ENCODE results near the gene MAP2K7.

MAP2K7 gene

GRCh38 chr19:7867092-7867844, 36.4 kb upstream of the MAP2K7 start:
- DNase-seq = no peak

DNA sequence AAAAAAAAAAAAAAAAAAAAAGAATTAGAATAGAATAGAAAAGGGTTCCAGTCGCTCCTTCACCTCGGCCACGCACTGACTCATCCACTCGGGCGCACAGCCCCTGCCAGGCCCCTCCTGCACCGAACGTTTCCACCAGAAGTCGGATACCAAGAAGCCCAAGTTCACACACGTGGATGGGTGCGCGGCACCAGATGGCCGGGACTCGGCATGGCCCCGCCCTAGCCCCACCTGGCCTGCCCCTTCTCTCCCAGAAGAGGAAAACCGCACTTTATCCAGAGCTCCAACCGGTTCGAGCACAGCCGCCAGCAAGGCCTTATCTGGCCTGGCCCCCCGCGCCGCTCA, 35.4 kb upstream of the MAP2K7 start:
- DNase-seq = peak; percentile 83

DNA sequence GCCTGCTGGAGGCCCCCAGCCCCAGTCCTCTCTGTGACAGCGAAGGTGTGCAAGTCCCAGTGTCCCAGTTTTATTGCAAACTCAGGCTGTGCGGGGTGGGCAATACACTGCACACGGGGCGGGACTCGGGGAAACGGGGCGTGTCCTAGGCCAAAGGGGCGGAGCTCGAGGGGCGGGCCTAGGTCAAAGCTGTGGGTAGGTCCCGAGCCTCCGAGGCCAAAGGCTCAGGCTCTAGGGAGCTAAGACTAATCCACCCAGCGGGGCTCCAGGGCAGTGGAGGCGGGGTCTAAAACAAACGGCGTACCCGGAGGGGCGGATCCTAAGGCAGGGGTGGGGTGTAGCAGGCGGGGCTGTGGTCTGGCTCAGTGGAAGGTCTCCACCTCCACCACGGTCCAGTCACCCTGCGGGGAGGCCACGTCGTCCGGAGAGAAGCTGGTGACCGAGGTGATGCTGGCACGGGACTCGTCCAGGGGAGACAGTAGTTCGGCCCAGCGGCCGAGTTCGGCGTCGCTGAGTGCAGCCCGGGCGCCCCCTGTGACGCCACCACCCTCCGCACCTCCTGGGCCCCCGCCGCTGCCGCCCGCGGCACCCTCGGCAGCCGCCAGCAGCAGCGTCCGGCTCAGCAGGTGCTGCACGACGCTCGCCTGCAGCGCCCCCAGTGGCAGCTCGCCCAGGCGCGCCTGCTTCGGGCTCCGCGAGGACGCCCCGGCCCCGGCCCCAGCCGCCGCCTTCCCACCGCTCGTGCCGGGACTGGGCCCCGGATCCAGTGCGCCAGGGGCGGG, 34.8 kb upstream of the MAP2K7 start:
- DNase-seq = peak; percentile 90

DNA sequence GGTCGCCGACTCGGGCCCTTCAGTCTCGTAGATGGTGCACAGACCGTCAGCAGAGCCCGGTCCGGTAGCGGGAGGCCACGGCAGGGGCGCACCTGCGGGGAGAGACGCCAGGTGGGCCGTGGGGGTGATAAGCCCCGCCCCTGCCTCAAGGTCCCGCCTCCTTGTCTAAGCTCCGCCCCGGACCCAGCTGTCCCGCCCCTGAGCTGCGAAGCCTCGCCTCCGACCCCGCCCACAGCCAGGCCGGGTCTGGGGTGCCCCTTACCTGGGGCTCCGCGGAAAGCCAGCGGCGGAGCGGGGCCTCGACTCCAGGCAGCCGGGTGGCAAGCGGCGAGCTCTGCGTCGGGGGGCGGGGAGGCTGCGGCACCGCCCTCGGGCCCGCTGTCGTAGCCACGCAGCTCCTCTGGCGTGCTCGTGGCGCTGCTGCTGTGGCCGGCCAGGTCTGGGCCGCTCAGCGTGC, 34.2 kb upstream of the MAP2K7 start:
- DNase-seq = peak; percentile 67

GRCh38 chr19:7869910-7870511, 33.7 kb upstream of the MAP2K7 start:
- DNase-seq = no peak

- peak; percentile 63 for DNase-seq
Measured at GRCh38 chr19:7870571-7871436, 32.9 kb upstream of the MAP2K7 start.

- peak; percentile 79 for DNase-seq
Measured at GRCh38 chr19:7871437-7872305, 32.0 kb upstream of the MAP2K7 start.

DNA sequence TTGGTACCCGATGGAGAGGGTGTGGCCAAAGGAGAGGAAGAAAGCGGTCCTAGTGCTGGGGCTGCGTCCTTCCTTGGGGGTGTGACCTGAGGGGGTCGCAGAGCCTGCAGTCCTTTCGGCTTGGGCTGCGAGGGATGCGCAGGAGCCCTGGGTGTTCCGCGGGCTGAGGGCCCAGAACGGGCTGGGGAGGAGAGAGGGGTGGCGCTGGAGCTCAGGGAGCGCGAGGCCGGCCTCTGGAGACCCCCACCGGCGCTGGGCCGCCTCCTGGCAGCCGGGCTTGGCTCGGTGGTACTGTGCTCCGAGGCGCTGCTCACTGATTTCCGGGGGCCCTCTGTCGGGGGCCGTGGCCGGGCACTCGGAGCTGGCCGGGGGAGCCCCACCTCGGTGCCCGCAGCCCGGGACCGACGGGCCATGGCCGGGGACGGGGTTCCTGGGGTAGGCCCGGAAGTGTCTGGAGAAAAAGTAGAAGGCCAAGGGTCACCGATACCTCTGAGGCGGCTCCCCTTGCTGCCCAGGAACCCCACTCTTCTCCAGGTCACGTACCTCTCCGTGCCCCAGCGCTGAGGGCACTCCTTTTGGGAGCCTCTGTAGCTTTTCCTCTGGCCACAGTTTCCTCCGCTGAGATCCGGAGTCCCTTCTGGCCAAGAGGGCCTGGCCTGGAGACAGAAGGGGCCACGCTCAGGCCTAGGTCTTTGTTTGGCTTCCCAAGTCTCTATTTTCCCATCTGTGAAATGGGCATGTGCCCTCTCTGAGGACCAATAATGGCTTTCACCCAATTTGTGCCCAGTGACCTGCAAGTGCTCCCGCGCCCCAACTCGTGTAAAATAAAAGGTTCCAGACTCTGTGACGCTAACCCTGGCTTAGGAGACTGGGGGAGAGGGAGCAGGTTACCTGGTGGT, 31.1 kb upstream of the MAP2K7 start:
- DNase-seq = no peak

GRCh38 chr19:7873304-7874075, 30.2 kb upstream of the MAP2K7 start:
- DNase-seq = peak; percentile 58

DNA sequence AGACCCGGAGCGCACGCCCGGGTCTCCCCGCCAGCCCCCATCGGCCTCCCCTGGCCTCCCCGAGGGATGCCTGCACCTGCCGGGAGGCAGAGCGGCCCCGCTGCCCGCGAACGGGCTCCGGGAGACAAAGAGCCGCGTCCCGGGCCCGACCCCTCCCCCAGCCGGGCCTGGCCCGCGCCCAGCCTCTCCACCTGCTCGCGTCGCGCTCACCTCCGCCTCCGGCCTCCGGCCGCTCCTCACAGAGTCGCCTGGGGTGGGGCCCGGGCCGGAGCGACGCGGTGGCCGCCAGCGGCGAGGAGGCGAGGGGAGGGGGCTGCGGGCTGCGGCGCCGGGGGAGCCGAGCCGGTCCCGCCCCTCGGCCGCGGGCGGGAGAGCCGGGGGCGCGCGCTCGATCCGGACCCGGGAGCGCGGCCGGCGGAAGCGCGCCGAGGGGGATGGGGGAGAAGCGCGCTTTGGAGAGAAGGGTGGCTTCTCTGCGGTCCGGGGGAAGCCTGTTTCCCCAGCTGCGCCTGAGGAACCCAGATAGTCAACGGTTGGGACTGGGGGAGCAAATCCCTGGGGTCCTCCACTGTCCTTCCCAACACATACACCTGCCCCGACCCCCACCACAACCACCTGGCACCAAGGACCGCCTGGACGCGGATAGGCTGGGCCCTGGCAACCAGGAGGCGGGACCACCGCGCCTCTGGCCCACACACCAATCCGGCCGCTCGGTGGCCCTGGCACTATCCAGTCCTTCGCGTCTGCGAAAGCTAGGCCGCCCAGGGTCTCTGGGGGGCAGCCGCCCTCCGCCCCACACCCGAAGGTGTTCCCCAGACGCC, 29.4 kb upstream of the MAP2K7 start, which contains the start of gene PRR36:
Gene PRR36, minus strand, starts transcription at position 315 of the 821 bp plus-strand sequence. CDS start 701 bp downstream, outside the sequence.
- DNase-seq = peak; percentile 90

DNA sequence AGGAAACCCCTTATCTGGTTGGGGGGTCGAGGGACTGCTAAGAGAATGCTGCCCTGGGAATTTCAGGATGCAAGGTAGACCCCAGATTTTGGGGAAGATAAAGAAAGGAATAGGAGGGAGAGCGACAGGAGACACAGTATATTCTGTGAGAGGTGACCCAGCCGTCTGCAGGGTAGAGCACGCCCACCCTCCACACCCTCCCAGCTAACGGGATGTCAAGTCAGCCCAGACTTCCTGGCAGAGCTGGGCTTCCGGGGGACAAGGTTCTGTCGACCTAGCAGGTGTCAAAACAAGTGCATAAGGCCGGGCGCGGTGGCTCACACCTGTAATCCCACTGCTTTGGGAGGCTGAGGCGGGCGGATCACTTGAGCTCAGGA, 28.8 kb upstream of the MAP2K7 start:
- DNase-seq = no peak

DNA sequence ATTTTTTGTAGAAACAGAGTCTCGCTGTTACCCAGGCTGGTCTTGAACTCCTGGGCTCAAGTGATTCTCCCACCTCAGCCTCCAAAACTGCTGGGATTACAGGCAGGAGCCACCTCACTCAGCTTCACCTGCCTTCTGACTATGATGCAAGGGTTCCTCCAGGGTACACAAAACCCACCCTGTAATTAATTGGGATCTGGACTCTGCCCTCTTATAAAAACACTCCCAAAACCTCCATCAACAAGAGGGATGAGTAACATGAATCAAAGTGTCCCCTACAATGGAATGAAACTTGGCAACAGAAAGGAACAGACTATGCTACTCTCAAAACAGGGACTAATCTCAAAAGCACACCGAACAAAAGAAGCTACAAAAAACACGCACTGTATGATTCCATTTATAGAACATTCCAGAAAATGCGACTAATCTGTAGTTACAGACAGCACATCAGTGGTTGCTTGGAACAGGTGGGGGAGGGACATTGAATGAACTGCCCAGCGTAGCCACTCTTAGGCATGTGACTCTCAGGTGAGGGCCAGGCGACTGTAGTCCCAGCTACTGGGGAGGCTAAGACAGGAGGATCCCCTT, 26.3 kb upstream of the MAP2K7 start:
- no peak for DNase-seq

DNA sequence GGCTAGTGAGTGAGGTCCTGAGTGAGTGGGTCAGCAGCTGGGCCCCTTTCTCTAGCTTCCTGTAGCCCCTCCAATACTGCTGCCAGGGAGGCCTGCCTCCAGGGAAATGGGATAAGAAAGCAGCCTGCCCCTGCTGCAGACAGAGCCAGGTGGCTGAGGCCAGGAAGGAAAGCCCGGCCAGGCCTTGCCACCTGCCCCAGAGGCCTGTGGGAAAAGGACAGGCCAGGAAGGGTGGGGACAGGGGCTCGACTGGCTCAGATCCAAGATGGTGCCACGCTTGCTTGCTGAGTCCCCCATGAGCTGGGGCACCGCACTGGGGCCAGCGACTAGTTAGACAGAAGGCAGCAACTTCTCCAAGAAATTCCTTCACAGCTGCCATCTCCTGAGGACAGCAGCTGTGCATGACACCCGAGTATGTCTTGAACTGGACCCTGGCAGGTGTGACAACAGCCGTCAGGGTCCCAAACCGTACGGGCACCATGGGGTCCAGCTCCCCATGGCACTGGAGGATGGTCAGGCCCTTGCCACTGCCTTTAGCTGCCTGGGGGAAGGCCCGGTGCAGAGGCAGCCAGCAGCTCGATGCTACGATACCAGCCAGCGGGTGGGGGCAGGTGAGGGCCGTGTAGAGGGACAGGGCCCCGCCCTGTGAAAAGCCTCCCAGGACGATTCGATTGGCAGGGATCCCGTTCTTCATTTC, 24.4 kb upstream of the MAP2K7 start:
- no peak for DNase-seq

- no peak for DNase-seq
Measured at GRCh38 chr19:7879836-7880235, 23.8 kb upstream of the MAP2K7 start.

GRCh38 chr19:7881910-7882309, 21.8 kb upstream of the MAP2K7 start:
- no peak for DNase-seq

GRCh38 chr19:7883105-7883504, 20.6 kb upstream of the MAP2K7 start:
- peak; percentile 79 for DNase-seq

GRCh38 chr19:7883796-7884570, 19.7 kb upstream of the MAP2K7 start:
- DNase-seq = no peak
